Inferior parietal cortex (tissue), 1 donor: Measurements from ENCODE around the gene EPHA3.

Experiments
- DNase-seq: peaks from one replicate; pipeline ENCODE4 v3.0.0-alpha.2; 2016; ENCODE audit errors: extremely low spot score

Gene EPHA3

DNA sequence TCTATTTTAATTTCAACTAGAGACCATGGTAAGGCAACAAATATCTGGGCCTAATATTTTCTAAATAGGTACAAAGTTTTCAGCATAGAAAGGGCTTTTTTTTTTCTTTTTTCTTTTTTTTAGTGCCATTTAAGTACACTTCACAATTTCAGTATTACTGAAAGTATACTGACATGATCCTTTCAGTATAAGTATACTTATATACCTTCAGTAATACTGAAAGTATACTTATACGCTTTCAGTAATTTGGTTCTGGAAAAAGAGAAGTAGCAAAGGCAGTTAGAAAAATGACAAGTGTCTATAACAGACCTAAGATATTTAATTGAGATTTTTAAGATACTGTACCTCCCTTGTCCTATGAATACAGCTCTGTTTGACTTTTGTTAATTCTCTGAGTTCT, 339.2 kb downstream of the EPHA3 start:
- no peak for DNase-seq

DNA sequence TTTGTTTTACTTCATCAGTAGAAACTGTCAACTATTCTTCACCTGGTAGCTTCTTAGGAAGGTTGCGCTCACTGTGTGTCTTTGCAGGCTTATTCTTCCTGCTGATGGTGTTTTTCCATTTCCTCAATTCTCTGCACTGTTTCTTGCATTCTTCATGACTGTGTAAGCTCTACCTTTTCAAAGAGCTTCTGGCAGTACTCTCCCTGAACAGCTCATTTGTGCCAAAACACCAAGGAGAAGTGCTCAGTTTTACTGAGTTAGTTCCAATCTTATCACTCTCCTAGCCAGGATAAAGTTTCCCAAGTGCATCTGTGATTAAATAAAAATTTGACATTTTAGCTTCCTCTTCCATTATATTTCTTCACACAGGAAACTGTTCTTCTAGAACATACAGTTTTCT, 339.8 kb downstream of the EPHA3 start:
- peak; percentile 13 for DNase-seq

DNA sequence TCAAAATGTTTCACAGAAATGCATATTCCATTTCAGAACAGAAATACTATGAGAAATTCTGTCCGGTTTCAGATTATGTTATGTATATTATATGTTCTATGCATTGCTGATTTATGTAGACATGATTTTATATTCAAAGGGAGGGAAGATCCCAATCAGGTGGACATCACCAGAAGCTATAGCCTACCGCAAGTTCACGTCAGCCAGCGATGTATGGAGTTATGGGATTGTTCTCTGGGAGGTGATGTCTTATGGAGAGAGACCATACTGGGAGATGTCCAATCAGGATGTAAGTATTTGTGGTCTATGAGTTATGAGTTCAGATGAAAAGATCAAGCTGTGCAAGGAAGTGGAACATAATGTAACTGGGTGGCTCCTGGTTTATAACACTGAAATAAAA, 341.7 kb downstream of the EPHA3 start:
- no peak for DNase-seq

DNA sequence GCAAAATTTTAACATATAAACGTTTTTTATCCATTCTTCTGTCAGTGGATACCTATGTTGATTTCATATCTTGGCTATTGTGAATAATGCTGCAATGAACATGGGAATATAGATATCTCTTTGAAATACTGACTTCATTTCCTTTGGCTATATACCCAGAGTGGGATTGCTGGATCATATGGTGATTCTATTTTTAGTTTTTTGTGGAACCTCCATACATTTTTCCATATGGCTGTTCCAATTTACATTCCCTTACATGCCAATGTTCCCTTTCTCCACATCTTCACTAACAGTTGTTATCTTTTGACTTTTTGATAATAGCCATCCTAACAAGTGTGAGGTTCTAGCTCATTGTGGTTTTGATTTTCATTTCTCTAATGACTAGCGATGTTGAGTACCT, 344.6 kb downstream of the EPHA3 start:
- no peak for DNase-seq

DNA sequence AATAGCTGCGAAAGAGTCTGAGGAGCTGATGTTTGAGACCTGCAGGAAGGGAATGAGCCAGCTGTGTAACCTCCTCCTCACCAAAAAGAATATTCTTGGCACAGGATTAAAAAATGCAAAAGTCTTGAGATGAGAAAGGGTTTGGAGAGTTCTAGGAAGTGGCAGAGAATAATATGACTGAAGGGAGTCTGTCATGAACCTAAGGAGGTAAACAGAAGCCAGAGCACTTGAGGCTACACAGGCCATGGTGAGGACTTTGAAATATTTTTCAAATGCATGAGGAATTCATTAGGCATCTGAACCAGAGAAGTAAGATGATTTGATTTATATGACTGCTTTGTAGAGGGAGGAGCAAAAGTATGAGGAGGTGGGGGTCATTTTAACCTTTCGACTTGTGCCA, 347.8 kb downstream of the EPHA3 start:
- DNase-seq: no peak

DNA sequence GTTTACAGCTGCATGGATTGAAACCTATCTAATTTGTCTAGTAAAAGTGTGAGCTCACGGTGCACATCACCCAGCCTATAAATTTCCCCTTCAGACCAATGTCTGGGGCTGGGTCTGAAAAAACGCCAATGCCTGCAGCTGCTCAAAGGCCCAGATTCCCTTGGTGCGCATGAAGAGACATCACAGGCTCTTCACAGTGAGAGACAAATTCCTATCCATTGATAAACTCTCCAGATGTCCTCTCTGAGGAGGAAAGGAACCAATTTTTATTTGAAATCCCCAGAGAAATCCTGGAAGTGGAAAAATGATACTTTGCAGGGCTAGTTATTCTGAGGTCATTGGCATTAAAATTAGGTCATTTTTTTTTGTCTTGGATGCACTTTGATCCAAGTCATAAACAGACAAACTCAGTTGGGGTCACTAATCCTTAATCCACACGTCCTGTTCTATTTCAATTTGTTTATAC, 360.5 kb downstream of the EPHA3 start:
- no peak for DNase-seq

DNA sequence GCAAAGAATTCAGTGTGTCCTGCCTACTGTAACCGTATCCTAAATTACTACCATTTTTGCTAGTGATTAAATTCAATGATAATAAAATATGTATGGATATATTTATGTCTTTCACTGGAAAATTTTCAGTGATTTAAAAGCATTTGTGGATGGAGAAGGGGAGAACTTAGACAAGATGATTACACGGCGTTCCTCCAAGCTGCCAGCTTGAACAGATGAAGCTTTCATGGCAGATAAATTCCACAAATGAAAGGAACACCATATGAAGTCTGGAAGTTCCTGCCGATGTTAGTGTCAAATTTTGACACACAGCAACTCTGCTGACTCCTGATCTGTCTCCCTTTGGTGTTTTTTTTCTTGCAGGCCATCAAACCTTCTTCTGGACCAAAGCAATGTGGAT, 364.7 kb downstream of the EPHA3 start:
- no peak for DNase-seq

DNA sequence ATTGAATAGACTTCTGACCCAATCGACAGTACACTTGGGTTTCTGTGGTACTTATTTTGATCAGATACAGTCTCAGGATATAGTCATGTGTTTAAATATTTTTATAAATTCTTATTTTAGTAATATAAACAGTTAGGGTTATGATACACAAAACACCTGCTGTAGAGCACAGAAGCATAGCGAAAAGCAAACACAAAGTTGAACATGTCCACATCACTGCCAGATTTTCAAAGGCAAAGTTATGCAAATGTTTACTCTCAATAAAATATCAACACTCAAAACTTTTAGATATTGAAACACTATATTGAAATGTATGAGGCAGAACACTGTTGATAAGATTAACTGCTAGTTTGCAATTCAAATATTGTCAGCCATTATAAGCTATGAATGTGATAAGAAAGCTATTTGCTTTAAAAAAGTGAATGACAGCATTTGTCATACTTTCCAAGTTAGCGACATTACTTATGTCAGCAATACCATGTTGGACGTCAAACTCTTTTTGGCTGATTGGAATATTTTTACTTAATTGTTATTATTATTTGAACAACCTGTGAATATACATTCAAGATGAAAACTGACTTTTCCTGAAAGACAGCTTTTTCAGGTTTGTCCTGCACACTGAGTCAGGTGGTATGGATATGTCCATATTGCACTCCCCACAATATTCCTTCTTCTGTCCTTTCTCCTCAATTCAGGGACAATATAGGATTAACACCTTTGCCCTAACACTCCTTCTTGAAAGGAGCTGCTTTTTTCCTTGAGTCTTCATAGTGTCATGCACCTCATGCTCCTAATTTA, 367.1 kb downstream of the EPHA3 start:
- DNase-seq: no peak

DNA sequence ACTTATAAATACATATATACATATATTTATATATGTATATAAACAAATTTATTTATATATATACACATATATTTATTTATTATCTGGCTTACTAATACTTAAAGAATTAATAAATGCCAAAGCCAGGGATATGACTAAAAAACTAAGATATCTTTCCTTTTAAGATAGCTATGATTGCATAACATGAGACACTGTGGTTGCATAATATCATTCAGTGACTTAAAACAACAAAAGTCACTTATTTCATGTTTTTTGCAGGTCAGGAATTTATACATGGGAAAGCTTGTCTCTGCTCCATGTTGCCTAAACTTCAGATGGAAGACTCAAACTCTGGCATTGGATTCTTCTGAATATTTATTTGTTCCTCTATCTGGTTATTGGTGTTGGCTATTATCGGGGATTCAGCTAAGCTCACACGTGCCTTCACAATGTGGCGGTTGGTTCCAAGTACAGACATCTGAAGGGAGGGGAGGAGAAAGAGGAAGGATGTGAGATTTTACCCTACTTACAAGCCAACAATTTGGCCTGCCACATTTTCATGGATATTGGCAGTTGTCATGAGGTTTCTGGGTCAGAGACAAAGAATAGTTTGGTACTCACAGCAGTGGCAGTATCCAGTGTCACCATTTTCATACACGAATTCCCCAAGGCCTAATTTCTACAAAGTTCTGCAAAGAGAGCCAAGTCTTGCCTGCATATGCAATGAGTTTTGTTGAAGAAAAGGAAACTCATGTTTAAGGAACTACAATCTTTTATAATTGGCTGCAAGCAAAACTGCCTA, 381.6 kb downstream of the EPHA3 start:
- no peak for DNase-seq

DNA sequence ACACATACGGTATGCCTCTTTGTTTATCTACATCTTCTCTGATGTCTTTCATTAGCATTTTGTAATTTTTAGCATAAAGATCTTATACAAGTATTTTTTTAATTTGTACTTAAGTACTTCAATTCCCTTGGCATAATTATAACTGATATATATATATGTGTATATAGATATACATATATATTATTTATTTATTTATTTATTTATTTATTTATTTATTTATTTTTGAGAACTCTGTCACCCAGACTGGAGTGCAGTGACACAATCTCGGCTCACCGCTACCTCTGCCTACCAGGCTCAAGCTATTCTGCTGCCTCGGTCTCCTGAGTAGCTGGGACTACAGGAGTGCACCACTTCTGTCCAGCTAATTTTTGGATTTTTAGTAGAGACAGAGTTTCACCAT, 382.7 kb downstream of the EPHA3 start:
- DNase-seq: no peak

DNA sequence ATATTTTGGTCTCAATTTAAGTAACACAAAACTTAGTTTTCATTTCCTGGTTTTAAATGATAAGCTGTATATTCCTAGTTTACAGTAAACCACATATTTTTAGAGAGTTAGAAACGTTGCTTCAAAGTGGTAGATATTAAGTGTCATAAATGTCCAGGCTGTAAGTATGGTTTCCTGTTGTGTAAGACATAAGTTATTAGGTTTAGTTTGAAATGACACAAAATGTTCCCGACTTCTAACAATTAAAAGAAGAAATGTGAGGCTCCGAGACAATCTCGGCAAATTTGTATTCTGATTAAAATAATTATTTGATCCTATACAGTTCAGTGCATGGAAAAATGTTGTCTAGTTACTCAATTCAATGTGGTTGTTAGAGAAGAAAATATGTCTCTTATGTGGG, 387.3 kb downstream of the EPHA3 start:
- no peak for DNase-seq

DNA sequence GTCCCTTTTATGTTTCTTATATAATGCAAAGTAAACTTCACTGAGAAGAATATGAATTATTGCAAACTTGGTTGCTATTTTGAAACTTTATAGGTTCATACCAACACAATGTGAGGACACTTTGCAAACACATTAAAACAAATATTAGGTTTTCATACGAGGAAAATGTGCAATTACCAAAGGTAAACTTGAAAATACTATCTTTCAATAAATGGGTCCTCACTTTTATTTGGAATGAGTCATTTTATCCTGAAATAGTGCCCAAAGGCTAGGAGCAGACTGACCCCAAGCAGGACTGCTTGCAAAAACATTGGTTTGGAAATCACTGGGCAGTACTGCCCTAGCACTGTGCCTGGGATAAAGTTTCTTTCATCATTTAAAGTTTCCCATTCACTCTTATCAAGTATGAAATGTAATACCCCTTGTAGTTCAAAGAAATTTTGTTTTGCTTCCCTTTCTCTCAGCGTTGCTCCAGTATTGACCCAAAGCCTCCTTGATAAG, 396.5 kb downstream of the EPHA3 start:
- no peak for DNase-seq

DNA sequence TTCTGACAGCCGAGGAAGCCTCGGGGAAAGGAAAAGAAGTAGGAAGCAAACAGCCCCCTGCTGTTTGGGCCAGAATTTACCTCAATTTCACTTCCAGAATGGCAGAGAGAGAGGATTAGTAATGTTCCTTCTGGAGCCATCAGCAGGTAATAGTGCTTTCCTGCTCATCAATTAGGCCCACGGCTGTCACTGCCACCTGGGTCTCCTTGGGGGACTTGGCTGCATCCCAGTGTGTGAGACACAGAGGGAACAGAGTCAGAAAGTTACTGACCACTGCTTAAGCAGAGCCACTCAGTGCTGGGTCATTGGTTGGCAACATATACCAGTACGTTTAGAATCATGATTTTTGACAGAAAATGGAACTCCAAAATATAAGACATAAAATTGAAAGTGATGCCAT, 397.0 kb downstream of the EPHA3 start:
- no peak for DNase-seq

DNA sequence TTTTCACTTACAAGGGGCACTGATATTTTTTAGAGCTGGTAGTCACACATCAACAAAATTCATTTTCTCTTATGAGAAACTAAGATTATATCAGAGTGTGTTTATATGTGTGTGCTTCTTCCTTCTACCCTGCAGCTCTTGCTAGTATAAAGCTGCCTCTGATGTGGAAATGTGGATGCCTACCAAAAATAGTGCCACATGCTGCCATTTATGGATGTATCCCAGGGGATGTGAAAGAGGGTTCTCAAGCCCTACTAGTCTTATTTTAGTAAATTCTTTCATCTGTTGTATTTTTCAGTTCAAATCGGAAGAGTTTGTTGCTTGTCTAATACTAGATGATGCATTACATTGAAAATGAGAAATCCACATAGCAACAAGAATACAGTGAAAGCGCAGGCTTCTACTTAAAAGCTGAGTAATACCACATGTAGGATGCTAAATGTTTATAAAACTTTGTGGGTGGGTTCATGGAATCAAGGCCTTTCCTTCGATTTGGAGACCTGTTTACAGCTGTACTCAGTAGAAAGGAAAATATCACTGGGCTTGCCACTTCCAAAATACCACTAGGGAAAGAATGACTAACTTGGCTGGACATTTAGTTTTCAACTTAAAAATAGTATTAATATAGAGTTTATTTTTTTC, 399.2 kb downstream of the EPHA3 start:
- no peak for DNase-seq

DNA sequence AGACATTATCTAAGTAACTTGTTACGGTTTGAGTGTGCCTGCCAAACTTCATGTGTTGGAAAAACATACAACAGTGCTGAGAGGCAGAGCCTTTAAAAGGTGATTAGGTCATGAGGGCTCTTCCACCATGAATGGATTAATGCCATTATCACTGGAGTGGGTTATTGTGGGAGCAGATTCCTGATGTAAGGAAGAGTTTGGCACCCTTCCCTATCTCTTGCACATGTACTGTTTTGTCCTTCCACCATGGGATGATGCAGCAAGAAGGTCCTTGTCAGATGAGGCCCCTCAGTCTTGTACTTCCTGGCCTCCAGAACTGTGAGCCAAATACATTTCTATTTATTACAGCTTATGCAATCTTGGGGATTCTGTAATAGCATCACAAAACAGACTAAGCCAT, 413.9 kb downstream of the EPHA3 start:
- no peak for DNase-seq

DNA sequence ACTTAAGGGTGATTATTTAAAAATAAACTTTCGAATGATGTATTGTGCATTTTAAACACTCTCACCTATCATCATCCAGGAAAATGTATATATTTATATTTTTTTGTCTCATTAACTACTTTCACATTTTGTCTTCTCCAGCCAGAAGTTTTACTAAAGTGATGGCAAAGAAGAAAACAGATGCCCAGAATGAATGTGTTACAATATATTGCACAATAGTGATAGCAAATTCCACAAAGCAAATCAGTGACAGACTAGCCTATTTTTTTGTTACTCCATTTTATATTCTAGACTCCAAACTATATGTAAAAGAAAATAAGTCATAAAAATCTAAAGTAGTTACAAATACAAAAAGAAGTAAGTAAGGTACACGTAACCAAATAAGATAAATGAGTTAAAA, 414.7 kb downstream of the EPHA3 start:
- DNase-seq: no peak

DNA sequence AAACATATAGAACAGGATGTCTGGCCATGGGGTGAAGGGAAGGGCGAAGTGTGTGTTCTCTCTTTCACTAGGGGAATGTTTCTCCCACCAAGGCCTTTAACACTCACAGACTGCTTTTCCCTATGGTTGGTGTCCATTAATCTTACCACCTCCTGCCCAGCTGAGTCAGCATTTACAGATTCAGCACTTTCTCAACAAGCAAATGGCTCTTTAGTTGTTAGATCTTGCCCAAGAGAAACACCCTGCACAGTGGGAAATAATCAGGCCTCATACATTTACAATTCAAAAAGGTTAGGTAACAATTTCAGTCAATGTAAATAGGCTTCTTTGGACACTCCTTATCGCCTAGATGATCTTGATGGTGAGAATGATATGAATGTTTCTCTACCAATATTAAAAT, 418.2 kb downstream of the EPHA3 start:
- DNase-seq: no peak

DNA sequence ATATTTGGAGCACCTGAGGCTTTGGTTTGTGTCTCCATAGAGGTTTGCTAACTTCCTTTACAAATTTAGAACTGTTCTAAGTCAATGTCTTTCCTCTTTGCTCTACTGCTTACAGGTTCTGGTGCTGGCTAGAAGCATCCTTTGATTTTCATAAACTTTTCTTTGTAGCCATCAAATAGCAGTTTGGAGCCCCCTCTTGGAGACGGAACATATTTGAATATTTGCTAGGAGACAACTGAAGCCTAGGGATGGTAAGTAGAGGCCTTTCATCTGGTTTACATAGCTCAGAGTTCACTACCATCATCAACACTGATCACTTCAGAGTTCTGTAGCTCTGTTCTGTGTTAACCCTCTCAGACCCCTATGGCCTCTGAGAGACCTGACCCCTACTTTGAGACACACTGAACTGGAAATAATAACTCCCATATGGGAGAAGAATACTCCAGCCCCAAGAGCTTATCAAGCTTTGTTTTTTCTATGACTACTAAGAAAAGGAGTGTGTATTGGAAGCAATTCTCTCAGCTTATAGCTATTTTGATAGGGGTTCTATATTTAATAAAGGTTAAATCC, 420.4 kb downstream of the EPHA3 start:
- no peak for DNase-seq
